AG10803 (cell line): ENCODE results near the gene HAUS8.
"Not testable (repeated sequence)": the region's sequence is repeated elsewhere in the genome, so short reads cannot be mapped to it uniquely, and the experiment has no call there.

Experiments used
- DNase-seq: peaks from one replicate; pipeline ENCODE4 v3.0.0; 2010; ENCODE audit warnings: low read depth
- H3K4me3 ChIP-seq: 2 replicates; pipeline ENCODE4 v1.5.1; 2011; ENCODE audit warnings: mild to moderate bottlenecking, low read length, control low read depth
- CTCF ChIP-seq: conservative IDR thresholded peaks from 2 replicates; pipeline ENCODE4 v1.5.1; 2011; ENCODE audit warnings: mild to moderate bottlenecking, low read length, control low read depth, inconsistent platforms

Gene HAUS8

GRCh38 chr19:17031741-17032140 is 43.5 kb downstream of the HAUS8 start:
- no peak for DNase-seq
- H3K4me3 ChIP-seq: no peak overlapping the region
- no peak for TF ChIP-seq CTCF

GRCh38 chr19:17027535-17027975 is 47.7 kb downstream of the HAUS8 start:
- no peak for TF ChIP-seq CTCF
- DNase-seq: no peak
- no peak overlapping the region for H3K4me3 ChIP-seq

GRCh38 chr19:17026706-17027534 is 48.3 kb downstream of the HAUS8 start, which contains the start of gene CPAMD8:
Gene CPAMD8 (minus strand): TSS chr19:17026810. CDS start chr19:17026642, 168 bp downstream.
- DNase-seq: no peak
- TF ChIP-seq CTCF: no peak
- H3K4me3 ChIP-seq: no peak within 1 kb of the TSS

- no peak overlapping the region for H3K4me3 ChIP-seq
- TF ChIP-seq CTCF: no peak
- no peak for DNase-seq
These were observed 49.1 kb downstream of the HAUS8 start for GRCh38 chr19:17025991-17026658.

- no peak for DNase-seq
- TF ChIP-seq CTCF: no peak
- no peak overlapping the region for H3K4me3 ChIP-seq
These were observed 49.9 kb downstream of the HAUS8 start for GRCh38 chr19:17025361-17025760.

GRCh38 chr19:17024941-17025340 is 50.3 kb downstream of the HAUS8 start:
- not testable (repeated sequence) for H3K4me3 ChIP-seq, DNase-seq

- no peak overlapping the region for H3K4me3 ChIP-seq
- TF ChIP-seq CTCF: no peak
- DNase-seq: no peak
These were observed 51.4 kb downstream of the HAUS8 start for GRCh38 chr19:17023805-17024204.
